Activated CD4-positive, alpha-beta T cell treated with anti-CD3 and anti-CD28 coated beads, Interleukin-2, amount 50 U/mL, for 48 hours (primary cell): ENCODE data around the gene CBFA2T2.
"Not testable (repeated sequence)": the region's sequence is repeated elsewhere in the genome, so short reads cannot be mapped to it uniquely, and the experiment has no call there.

Experiments
- DNase-seq, 2 experiments: peaks; one replicate each; pipeline ENCODE4 v3.0.0-alpha.2; 2020

CBFA2T2 gene

GRCh38 chr20:33508015-33508414 is 18.1 kb downstream of the CBFA2T2 start:
- not testable (repeated sequence) for DNase-seq

DNA sequence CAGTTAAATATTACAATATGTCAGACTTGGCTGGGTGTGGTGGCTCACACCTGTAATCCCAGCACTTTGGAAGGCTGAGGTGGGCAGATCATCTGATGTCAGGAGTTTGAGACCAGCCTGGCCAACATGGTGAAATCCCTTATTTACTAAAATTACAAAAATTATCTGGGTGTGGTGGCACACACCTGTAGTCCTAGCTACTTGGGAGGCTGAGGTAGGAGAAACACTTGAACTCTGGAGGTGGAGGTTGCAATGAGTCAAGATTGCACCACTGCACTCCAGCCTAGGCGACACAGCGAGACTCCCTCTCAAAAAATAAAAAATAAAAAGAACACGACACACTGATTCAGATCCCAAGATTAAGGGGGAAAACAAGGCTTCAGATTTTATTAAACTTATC is 19.2 kb downstream of the CBFA2T2 start:
- not testable (repeated sequence) for DNase-seq

GRCh38 chr20:33511876-33512275 is 22.0 kb downstream of the CBFA2T2 start:
- DNase-seq: not testable (repeated sequence)

DNA sequence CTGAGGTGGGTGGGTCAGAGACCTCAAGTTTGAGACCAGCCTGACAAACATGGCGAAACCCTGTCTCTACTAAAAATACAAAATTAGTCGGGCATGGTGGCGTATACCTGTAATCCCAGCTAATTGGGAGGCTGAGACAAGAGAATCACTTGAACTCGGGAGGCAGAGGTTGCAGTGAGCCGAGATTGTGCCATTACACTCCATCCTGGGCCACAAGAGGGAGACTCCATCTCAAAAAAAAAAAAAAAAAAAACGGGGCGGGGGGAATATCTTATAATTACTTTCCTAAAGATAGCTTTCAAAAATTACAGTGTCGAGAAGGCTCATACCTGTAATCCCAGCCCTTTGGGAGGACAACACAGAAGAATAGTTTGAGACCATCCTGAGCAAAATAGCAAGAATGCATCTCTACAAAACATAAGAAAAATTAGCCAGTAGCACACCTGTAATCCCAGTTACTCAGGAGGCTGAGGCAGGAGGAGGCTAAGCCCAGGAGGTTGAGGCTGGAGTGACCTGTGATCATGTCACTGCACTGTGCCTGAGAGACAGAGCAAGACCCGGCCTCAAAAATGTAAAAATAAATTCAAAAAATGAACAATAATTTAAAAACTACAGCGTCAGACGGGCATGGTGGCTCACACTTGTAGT is 25.8 kb downstream of the CBFA2T2 start:
- no peak for DNase-seq

- no peak for DNase-seq
These were observed 27.0 kb downstream of the CBFA2T2 start for GRCh38 chr20:33516882-33517281.

DNA sequence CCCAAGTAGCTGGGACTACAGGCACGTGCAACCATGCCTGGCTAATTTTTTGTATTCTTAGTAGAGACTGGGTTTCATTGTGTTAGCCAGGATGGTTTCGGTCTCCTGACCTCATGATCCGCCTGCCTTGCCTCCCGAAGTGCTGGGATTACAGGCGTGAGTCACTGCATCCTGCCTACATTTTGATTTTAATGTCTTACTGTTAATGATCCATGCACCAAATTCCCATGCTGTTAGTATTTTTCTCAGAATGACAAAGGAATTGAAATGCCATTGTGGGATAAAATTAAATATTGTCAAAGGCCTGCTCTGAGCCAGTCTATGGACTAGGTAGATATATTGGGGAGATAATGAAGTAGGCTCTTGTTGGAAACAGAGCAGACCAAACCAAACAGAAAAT is 28.2 kb downstream of the CBFA2T2 start:
- DNase-seq: no peak

DNA sequence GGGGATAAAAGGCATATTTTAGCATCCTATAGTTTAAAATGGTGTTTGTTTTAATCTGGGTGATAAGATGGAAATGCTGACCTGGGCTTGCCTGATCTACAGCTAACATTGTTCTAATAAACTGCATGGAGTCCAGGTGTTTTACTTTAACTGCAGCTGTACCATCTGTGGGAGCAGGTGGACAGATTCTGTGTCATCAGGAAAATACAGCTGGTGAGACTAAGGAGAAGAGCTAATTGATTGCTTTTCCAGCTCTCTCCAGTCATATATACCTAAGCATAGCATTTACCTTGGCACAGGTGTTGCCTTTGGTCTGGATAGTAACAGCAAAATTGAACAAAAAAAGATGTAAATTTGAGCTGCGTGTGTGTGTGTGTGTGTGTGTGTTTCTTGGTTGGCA is 31.6 kb downstream of the CBFA2T2 start:
- no peak for DNase-seq

GRCh38 chr20:33522256-33522820 is 32.4 kb downstream of the CBFA2T2 start:
- DNase-seq: peak; percentile 15 to 33

DNA sequence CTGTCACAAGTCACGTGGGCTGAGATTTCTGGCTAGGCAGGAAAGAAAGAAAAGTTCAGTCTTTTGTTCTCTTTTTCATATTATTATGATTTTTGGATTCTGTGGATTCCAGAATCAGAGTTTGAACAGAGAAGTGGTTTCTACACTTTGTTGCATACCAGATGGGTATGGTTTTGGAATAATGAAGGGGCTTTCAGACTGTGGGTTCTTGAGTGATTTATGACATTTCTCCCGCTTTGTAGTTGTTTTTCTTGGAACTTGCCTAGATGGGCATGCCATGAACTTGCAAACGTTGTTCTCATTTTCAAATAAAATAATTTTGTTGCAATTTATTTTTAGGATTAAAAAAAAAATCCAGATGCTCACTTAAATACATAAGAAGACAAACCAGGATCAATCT is 34.4 kb downstream of the CBFA2T2 start:
- no peak for DNase-seq

DNA sequence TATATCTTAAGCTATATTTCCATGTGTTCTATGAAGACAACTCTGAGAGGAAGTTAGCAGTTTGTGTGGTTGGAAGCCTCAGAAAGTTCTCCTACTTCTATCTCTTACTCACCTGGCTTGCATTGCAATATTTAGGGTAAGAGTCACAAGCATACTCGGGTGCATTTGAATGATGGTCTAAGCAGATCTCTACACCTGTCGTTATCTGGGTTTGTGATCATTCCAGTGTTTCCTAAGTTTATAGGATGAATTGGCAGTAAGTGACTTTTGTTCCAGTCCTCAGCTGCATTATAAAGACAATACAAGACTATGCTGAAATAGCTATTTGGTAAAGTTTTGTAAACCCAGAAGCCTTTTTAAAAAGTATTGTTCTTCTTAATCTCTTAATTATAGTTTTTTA is 36.9 kb downstream of the CBFA2T2 start:
- DNase-seq: no peak

GRCh38 chr20:33531047-33531877 is 41.4 kb downstream of the CBFA2T2 start:
- DNase-seq: no peak

- no peak for DNase-seq
These were observed 42.0 kb downstream of the CBFA2T2 start for GRCh38 chr20:33531885-33532284.

GRCh38 chr20:33532753-33533459 is 43.0 kb downstream of the CBFA2T2 start:
- no peak for DNase-seq

DNA sequence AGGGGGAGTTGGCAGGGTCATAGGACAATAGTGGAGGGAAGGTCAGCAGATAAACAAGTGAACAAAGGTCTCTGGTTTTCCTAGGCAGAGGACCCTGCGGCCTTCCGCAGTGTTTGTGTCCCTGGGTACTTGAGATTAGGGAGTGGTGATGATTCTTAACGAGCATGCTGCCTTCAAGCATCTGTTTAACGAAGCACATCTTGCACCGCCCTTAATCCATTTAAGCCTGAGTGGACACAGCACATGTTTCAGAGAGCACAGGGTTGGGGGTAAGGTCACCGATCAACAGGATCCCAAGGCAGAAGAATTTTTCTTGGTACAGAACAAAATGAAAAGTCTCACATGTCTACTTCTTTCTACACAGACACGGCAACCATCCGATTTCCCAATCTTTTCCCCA is 45.8 kb downstream of the CBFA2T2 start:
- DNase-seq: not testable (repeated sequence)

GRCh38 chr20:33537608-33538007 is 47.7 kb downstream of the CBFA2T2 start:
- no peak for DNase-seq

DNA sequence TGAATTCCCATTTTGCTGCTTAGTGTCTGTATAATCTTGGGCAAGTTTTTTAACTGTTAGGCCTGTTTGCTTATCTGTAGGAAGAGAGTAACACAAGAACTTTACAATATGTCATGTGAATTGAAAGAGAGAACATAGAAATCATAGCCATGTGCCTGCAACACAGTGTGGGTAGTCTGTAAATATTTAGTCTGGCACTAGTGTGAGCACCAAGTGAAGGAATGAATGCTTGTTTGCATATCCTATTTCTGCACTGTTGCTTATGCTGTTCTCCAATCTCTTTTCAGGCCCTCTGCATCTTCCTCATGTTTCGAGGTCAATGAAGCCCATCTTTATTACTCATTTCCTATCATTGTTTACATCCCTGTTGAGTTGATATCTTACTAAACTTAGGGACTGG is 49.2 kb downstream of the CBFA2T2 start:
- no peak for DNase-seq

DNA sequence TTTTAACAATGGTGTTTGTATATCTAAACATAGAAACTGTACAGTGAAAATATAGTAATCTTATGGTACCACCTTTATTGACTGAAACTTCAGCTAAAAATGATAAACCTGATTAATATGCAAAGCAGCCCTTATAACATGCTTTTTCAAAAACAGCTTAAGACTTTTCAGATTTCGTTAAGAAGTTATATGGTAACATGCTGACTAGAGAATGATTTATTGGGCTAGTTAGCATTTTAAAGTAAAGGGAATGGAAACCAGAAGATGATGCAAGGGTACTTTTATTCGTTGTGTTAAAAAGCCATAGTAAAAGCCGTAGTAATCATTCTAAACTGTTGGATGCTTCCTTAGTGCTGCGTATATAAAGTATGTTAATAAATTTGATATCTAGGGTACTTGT is 50.5 kb downstream of the CBFA2T2 start:
- no peak for DNase-seq

DNA sequence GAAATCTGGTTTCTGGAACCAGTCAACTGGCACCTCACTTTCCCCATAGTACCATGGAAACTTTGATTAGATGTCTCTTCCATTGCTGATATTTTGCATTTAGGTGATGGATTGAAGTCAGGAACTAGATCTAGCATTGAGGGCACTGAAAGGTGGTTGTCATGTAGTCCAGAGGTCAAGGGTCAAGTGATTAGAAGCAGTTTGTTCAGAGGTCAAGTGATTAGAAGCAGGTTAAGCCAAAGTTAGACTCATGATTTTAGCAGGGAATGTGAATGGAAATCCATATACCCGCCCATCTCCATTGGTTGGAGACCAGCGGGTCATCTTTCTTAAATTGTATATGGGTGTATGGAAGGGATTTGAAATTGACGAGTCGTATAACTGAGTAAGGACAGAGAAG is 51.2 kb downstream of the CBFA2T2 start:
- no peak for DNase-seq

- no peak for DNase-seq
These were observed 51.9 kb downstream of the CBFA2T2 start for GRCh38 chr20:33541797-33542196.

DNA sequence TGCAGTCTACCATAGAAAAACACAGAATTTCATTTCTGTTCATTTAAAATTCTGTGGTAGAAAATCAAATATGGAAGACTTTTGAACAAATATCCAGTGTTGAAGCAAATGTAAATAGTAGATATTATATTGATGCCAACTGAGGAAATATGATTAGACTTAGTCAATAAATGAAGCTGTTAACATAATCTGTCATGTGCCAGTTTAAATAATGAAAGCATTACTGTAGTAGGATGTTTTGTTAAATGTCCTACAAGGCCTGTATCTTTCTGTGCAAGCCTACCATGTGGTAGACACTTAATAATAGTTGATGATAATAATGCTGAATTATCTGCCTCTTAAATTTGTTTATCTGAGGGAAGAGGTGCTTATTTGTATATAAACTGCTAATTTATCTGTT is 55.9 kb downstream of the CBFA2T2 start:
- no peak for DNase-seq

GRCh38 chr20:33549229-33549999 is 59.5 kb downstream of the CBFA2T2 start:
- DNase-seq: no peak

DNA sequence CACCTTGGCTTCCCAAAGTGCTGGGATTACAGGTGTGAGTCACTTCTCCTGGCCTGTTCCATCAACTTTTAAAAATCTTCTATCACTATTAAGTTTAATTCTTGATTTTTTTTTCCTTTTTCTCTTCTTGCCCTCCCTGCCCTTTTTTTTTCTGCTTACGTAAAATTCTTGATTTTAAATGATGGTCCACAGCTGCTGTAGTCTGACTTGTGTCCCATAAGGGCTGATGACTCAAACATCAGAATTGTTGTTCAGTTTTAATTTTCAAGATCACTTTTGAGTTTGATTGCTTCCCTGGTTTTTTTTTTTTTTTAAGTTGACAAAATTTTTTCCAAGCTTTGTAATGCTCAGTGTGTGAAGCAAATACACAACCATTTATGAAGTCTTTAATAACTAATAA is 61.9 kb downstream of the CBFA2T2 start:
- DNase-seq: no peak

- no peak for DNase-seq
These were observed 62.6 kb downstream of the CBFA2T2 start for GRCh38 chr20:33552519-33552918.
